B cell (primary cell): ENCODE results near the gene RHOD. TPM values are rescaled to one million over a fixed set of nuclear protein-coding genes. Genes with fewer than 3 reads are reported as not detected.

Source experiments
- ATAC-seq: fragments of 200-7000 bp; cut with Tn5 transposase; one replicate; pipeline ENCODE4 v1.10.0; 2021; ENCODE audit warnings: low read depth, mild to moderate bottlenecking, moderate number of reproducible peaks, moderate library complexity
- CTCF ChIA-PET: fragments of 350-600 bp; sonication (Branson Sonifier 250); formaldehyde crosslinking; loops from one replicate; lab custom pipeline; 2021; ENCODE audit warnings: antibody characterized with exemption, inconsistent platforms; lab: Charles Lee
- POLR2A ChIA-PET: fragments of 350-600 bp; sonication (Branson Sonifier 250); formaldehyde crosslinking; loops from one replicate; lab custom pipeline; 2021; ENCODE audit warnings: antibody characterized with exemption; lab: Charles Lee
- DNase-seq: peaks from one replicate; pipeline ENCODE4 v3.0.0; 2013
- H2AFZ ChIP-seq: 2 replicates; pipeline ENCODE4 v1.6.1; 2012; ENCODE audit warnings: mild to moderate bottlenecking, low read depth, low read length; ENCODE audit not compliant: insufficient read depth, poor library complexity, severe bottlenecking
- H3K27ac ChIP-seq, 2 donors: 1 replicate in 1 of 2; 2 replicates in 1 of 2; pipeline ENCODE4 v1.5.1; 2012 to 2013; ENCODE audit warnings: low read length in 2 of 2, mild to moderate bottlenecking in 2 of 2, moderate library complexity in 1 of 2
- H3K27me3 ChIP-seq, 4 experiments: fragments of 200-600 bp in 1 of 4; sonication (generic) in 1 of 4; replicated peaks in 1 of 4; 1 replicate in 2 of 4; 2 replicates in 2 of 4; pipeline versions ENCODE4 v1.6.1 to v1.7.0; 2013 to 2016; ENCODE audit warnings: low read length in 3 of 4, mild to moderate bottlenecking in 2 of 4, mixed read lengths in 1 of 4, moderate library complexity in 1 of 4; ENCODE audit not compliant: insufficient read depth in 4 of 4, control insufficient read depth in 3 of 4; ENCODE audit errors: control extremely low read depth in 1 of 4
- H3K36me3 ChIP-seq, 2 experiments: replicated peaks in 1 of 2; 1 replicate in 1 of 2; 2 replicates in 1 of 2; pipeline versions ENCODE4 v1.6.1 to v1.7.1; 2013; ENCODE audit warnings: low read length in 1 of 2; ENCODE audit not compliant: insufficient read depth in 2 of 2, control insufficient read depth in 1 of 2; ENCODE audit errors: control extremely low read depth in 1 of 2, extremely low read depth in 1 of 2
- H3K4me1 ChIP-seq, 2 donors: fragments of 200-600 bp in 1 of 2; sonication (generic) in 1 of 2; 1 replicate in 1 of 2; 2 replicates in 1 of 2; pipeline versions ENCODE4 v1.5.1 to v1.6.1; 2013 to 2017; ENCODE audit warnings: low read length in 2 of 2; ENCODE audit not compliant: control insufficient read depth in 2 of 2, insufficient read depth in 2 of 2
- H3K4me2 ChIP-seq: replicated peaks from 2 replicates; pipeline ENCODE3; 2012; ENCODE audit warnings: mild to moderate bottlenecking, low read depth, low read length; ENCODE audit not compliant: poor library complexity, severe bottlenecking
- H3K4me3 ChIP-seq, 5 experiments: fragments of 200-600 bp in 1 of 5; sonication (generic) in 1 of 5; 1 replicate in 3 of 5; 2 replicates in 2 of 5; pipeline versions ENCODE4 v1.5.1 to v1.7.0; 2011 to 2016; ENCODE audit warnings: low read length in 4 of 5, mild to moderate bottlenecking in 4 of 5, low read depth in 2 of 5, control low read depth in 1 of 5, moderate library complexity in 1 of 5; ENCODE audit not compliant: insufficient read depth in 1 of 5; ENCODE audit errors: control extremely low read depth in 1 of 5, extremely low read depth in 1 of 5
- H3K79me2 ChIP-seq: fragments of 200-600 bp; sonication (generic); one replicate; pipeline ENCODE4 v1.6.0; 2016; ENCODE audit warnings: low read length; ENCODE audit not compliant: control insufficient read depth, insufficient read depth
- H3K9ac ChIP-seq: fragments of 200-600 bp; sonication (generic); 2 replicates; pipeline ENCODE4 v1.6.1; 2017; ENCODE audit warnings: mild to moderate bottlenecking, low read length, moderate library complexity
- H3K9me3 ChIP-seq, 3 donors: one replicate each; pipeline versions ENCODE4 v1.6.1 to v1.7.1; 2013; ENCODE audit warnings: low read length in 2 of 3; ENCODE audit not compliant: control insufficient read depth in 2 of 3, insufficient read depth in 1 of 3; ENCODE audit errors: control extremely low read depth in 1 of 3
- H4K20me1 ChIP-seq: 2 replicates; pipeline ENCODE4 v1.6.0; 2012; ENCODE audit warnings: mild to moderate bottlenecking, low read length; ENCODE audit not compliant: insufficient read depth, control insufficient read depth, poor library complexity, severe bottlenecking
- H3K27ac Mint-ChIP-seq: one replicate; pipeline ENCODE4 v1.8.0; 2021; ENCODE audit warnings: mixed read lengths
- H3K27me3 Mint-ChIP-seq: one replicate; pipeline ENCODE4 v1.8.0; 2021; ENCODE audit warnings: mixed read lengths
- H3K4me1 Mint-ChIP-seq: one replicate; pipeline ENCODE4 v1.8.0; 2021; ENCODE audit warnings: mixed read lengths
- H3K4me3 Mint-ChIP-seq: one replicate; pipeline ENCODE4 v1.8.0; 2021; ENCODE audit warnings: mixed read lengths
- H3K9me3 Mint-ChIP-seq: one replicate; pipeline ENCODE4 v1.8.0; 2022; ENCODE audit warnings: mixed read lengths; ENCODE audit not compliant: insufficient read depth
- EZH2 ChIP-seq: IDR thresholded peaks from 2 replicates; pipeline ENCODE4 v1.6.1; 2012; ENCODE audit warnings: borderline replicate concordance, low read depth, mild to moderate bottlenecking, moderate library complexity, low read length; ENCODE audit not compliant: insufficient read depth, poor library complexity, severe bottlenecking
- WGBS: methylation state at CpG from one replicate; pipeline ENCODE4 v1.1.5; 2013; ENCODE audit warnings: missing lambda C conversion rate; ENCODE audit not compliant: insufficient coverage; 5-methylcytosine and 5-hydroxymethylcytosine counted together
- intact Hi-C: fragments of 100-400 bp; cut with micrococcal nuclease; formaldehyde crosslinking; loops from one replicate; pipeline ENCODE4 v1.10.0; 2022
- polyA plus RNA-seq: library from polyadenylated mRNA; depleted of rRNA; stranded (reverse); fragments of >200 nt; gene quantifications from 2 replicates; pipeline ENCODE4 v1.2.3, GENCODE V29; 2012
- total RNA-seq, 2 donors: library from RNA; stranded (reverse); fragments of 120-200 nt in 1 of 2; gene quantifications; 1 replicate in 1 of 2; 2 replicates in 1 of 2; pipeline versions ENCODE4 v1.2.3 to v1.2.4, GENCODE V29; 2013 to 2022
- TF ChIP-seq, protein P1 (sequence below): fragments of 200-600 bp; IDR thresholded peaks from one replicate; pipeline ENCODE4 v1.8.0; 2022; ENCODE audit warnings: antibody characterized with exemption, mild to moderate bottlenecking

The RHOD gene
- total and polyA plus RNA-seq, 2 donors (not counting 1 experiment from before 2014, with no cell fraction given) = 0.42 to 0.48 TPM

DNA sequence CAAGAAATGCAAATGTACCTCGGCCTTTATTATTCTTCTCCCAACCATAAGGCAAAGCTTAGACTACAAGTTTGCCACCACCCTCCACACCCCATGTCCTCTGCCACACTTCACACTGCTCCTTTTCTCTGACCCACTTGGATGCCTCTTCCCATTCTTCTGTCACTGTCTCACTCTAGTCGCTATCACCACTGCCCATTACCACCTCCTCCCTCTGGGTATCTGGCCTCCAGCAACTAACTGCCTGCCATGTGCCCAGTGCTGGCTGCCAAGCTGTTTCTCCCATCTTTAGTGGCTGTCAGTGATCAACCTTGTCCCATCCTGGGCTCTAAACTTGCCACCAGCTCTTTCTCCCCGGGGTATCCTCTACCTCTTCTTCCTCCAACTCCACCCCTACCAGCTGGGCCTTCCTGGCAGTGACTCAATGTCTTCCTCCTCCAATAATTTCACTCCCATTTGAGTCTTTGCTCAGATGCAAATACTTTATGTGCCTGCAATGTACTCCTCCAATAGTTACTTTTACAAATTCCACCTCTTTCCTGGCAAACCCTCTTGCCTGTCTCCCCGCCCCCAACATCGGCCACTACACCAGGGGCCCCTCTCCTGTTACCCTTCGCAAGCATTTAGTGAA, 42.3 kb downstream of the RHOD start:
- no peaks in the 10 kb centered on the region for H4K20me1 ChIP-seq
- no peak overlapping the region for H3K27ac ChIP-seq
- no peaks in the 10 kb centered on the region for H3K79me2 ChIP-seq
- H3K9ac ChIP-seq = no peak overlapping the region
- TF ChIP-seq, protein P1, sequence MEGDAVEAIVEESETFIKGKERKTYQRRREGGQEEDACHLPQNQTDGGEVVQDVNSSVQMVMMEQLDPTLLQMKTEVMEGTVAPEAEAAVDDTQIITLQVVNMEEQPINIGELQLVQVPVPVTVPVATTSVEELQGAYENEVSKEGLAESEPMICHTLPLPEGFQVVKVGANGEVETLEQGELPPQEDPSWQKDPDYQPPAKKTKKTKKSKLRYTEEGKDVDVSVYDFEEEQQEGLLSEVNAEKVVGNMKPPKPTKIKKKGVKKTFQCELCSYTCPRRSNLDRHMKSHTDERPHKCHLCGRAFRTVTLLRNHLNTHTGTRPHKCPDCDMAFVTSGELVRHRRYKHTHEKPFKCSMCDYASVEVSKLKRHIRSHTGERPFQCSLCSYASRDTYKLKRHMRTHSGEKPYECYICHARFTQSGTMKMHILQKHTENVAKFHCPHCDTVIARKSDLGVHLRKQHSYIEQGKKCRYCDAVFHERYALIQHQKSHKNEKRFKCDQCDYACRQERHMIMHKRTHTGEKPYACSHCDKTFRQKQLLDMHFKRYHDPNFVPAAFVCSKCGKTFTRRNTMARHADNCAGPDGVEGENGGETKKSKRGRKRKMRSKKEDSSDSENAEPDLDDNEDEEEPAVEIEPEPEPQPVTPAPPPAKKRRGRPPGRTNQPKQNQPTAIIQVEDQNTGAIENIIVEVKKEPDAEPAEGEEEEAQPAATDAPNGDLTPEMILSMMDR = no peak
- no peak for TF ChIP-seq EZH2
- ATAC-seq (no peak), DNase-seq (no peak)
- H3K9me3 Mint-ChIP-seq = no peaks in the 10 kb centered on the region
- H3K4me2 ChIP-seq = no peak overlapping the region
- intact Hi-C loops = no loop called here
- no peak overlapping the region for H2AFZ ChIP-seq
- POLR2A ChIA-PET = no interaction called here
- CTCF ChIA-PET = interaction anchor here (1.5 kb wide), 1 partner anchor 69 kb away, joined by 4 read pairs; no protein-coding TSS in a partner anchor
- no peak overlapping the region for H3K4me3 Mint-ChIP-seq
- H3K4me1 ChIP-seq = peaks cover 0 to 10% of the 10 kb centered on the region in 2 donors
- H3K9me3 ChIP-seq = no peaks in the 10 kb centered on the region
- no peaks in the 10 kb centered on the region for H3K27me3 Mint-ChIP-seq
- H3K27me3 ChIP-seq = no peaks in the 10 kb centered on the region
- H3K4me1 Mint-ChIP-seq = peaks cover 11% of the 10 kb centered on the region
- H3K27ac Mint-ChIP-seq = no peak overlapping the region
- no peak overlapping the region for H3K4me3 ChIP-seq
- WGBS = 79% methylated on average over 5 of the region's 6 CpGs
- no peaks in the 10 kb centered on the region for H3K36me3 ChIP-seq

DNA sequence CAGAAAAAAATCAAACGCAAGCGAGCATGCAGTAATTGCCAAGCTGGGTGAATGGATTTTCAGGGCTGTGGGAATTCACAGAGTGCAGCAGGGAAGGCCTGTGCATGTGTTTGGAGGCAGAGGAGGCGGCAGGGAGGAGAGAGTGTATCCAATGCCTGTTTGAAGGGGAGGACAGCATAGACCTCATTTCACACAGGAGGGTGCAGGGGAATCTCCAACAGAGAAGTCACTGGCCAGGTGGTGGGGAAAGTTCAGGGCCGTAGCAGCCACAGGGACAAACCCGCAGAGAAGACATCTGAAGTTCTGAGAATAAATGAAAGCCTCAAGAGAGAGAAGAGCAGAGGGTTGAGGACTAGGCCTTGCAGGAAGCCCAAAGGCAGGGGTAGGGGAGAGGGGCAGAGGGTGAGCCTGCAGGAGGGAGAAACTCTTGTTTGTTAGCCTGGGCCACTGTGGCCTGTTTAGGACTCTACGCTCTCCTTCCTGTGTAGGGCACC, 43.2 kb downstream of the RHOD start:
- TF ChIP-seq, protein P1 = no peak
- TF ChIP-seq EZH2 = no peak
- H3K9ac ChIP-seq = no peak overlapping the region
- no peak overlapping the region for H3K4me3 ChIP-seq
- ChIA-PET POLR2A (no interaction called here), CTCF (no interaction called here)
- no peaks in the 10 kb centered on the region for H3K27me3 Mint-ChIP-seq
- 66% methylated on average over 6 of the region's 6 CpGs for WGBS
- intact Hi-C loops = no loop called here
- no peak overlapping the region for H3K4me3 Mint-ChIP-seq
- DNase-seq (peak; percentile 23), ATAC-seq (peak; percentile 33)
- no peak overlapping the region for H3K4me2 ChIP-seq
- peaks cover 11% of the 10 kb centered on the region for H3K4me1 Mint-ChIP-seq
- no peaks in the 10 kb centered on the region for H3K27me3 ChIP-seq
- H3K9me3 Mint-ChIP-seq = no peaks in the 10 kb centered on the region
- no peaks in the 10 kb centered on the region for H3K36me3 ChIP-seq
- H3K79me2 ChIP-seq = no peaks in the 10 kb centered on the region
- no peaks in the 10 kb centered on the region for H3K9me3 ChIP-seq
- no peaks in the 10 kb centered on the region for H4K20me1 ChIP-seq
- H3K4me1 ChIP-seq = peaks cover 0 to 10% of the 10 kb centered on the region in 2 donors
- peak overlapping the region; percentile 47 for H2AFZ ChIP-seq
- no peak overlapping the region for H3K27ac ChIP-seq
- H3K27ac Mint-ChIP-seq = peak overlapping the region; percentile 44
